CD4-positive, alpha-beta T cell treated with Interferon alpha-2 for 1 hour (primary cell): ENCODE results near the gene SOX12.
A peak's percentile ranks its signal among the peaks of the same experiment; 100 is the strongest.
"Not testable (repeated sequence)": the region's sequence is repeated elsewhere in the genome, so short reads cannot be mapped to it uniquely, and the experiment has no call there.

Experiments
- DNase-seq, 2 donors: peaks; one replicate each; pipeline ENCODE4 v3.0.0-alpha.2; 2020 to 2022

The SOX12 gene

DNA sequence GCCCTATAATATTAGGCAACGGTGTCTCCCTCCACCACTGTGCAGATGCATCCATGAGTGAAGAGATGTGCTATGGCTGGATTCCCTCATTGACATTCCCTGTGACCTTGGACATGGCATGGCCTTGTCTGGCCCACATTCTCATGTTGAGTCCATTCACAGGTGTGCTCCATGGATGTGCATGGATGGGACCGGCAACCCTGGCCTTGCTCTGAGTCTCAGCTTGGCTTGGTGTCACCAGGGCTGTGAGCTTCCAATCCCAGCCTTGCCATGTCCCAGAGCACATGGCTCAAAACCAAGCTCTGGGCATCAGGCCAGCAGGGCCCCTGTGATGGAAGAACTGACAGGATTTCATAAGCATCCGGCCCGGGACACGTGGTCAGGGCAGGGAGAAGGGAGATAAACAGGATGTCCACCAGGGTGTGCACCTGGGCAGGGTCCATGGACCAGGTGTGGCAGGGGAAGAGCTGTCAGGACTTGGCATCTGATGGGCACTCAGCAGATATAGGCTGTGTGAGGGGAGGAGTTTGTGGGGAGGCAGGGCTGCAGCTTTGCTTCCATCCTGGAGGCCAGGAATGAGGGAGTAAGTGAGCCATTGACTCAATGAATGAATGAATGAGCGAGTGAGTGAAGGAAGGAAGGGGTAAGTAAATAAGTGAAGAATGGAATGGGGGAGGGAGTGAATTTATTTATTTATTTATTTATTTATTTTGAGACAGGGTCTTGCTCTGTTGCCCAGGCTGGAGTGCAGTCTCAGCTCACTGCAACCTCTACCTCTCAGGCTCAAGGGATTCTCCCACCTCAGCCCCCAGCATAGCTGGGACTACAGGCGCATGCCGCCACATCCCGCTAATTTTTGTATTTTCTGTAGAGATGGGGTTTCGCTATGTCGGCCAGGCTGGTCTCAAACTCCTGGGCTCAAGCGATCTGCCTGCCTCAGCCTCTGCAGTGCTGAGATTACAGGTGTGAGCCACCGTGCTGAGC, 37.2 kb downstream of the SOX12 start:
- peak; percentile 30 to 38 for DNase-seq

DNA sequence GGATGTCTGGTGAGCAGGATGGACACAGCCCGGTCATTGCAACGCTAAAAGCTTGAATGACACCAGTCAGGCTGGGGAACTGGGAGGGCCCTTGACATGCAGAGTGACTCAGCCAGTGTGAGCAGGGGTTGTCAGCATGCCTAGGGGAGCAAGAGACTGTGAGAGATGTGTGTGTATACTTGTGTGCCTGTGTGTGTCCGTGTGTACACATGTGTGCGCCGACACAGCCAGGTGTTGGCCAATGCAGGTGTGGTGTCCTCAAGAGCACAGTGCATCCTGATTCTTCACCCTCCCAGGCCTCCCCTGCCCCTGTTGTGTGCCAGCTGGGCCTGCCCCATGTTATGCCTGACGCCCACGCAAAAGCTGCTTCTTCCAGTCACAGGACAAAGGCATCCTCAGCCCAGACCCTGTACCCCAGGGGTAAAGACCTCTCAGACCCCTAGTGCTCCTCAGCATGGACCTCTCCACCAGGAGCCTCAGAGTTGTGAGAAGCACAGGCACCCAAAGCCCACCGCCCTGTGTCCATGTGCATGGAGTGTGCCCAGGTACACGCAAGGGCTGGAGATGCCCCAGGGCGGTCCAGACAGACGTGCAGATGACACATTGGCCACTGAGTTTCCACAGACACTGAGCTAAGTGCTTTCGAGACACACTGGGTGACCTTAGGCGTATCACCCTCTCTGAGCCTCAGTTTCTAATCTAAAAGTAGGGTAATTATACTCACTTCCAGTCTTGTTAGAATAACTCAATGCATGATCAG, 38.1 kb downstream of the SOX12 start:
- no peak for DNase-seq

DNA sequence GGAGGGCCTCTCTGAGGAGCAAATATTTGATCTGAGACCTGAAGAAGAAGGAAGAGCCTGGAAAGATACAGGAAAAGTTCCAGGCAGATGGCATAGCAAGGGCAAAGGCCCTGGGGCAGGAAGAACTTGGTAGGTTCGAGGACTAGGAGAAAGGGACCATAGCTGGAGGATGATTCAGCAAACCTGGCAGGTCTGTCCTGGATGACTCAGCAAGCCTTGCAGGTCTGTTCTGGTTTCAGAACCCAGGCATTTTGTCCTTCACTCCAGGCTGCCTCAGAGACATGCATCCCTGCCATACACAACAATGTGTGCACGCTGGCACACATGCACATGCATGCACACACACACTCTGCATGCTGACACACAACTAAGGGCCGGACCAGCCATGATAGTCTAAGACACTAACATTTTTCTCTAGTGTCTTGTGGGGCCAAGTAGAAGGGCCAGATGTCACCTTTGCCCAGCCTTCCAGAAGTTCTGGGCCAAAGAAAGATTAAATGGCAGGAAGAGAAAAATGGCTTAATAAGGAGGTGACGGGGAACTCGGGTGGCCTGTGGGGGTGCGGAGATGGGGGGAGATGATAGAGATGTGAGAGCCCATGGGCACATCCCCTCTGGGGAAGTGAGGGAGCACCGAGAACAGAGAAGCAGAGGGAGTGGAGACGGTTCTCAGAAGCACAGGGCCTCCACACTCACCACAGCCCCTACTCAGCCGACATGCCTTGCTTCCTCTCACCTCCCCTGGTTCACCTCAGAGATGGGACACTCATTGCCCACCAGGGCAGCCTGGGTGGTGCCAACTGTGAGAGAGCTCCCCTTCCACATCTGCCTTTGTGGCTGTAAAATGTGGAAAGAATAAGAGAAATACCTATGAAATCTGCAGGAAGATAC, 39.8 kb downstream of the SOX12 start:
- no peak for DNase-seq

DNA sequence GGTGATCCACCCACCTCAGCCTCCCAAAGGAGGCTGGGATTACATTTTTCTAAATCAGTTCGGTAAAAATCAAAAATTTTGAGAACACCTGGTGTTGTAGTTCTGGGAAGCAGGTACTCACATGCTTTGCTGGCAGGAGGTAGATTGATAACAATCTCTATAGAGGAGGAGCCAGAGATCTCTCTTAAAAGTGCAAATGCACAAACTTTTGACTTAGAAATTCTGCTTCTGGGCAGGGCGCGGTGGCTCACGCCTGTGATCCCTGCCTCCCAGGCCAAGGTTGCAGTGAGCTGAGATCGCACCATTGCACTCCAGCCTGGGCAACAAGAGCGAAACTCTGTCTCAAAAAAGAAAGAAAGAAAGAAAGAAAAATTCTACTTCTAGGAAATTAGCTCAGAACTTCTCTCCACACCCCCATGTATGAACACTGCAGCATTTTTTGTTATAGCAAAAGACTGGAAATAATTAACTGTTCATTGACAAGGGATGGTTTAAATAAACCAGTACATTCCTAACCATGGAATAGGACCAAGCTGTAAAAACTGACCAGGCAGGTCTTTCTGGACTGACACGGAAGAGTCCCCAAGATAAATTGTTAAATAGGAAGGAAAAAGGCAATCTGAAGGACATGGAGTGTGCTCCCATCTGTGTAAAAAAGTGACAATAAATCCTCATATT, 40.8 kb downstream of the SOX12 start:
- peak in 1 of 2 donors; percentile 45 for DNase-seq

DNA sequence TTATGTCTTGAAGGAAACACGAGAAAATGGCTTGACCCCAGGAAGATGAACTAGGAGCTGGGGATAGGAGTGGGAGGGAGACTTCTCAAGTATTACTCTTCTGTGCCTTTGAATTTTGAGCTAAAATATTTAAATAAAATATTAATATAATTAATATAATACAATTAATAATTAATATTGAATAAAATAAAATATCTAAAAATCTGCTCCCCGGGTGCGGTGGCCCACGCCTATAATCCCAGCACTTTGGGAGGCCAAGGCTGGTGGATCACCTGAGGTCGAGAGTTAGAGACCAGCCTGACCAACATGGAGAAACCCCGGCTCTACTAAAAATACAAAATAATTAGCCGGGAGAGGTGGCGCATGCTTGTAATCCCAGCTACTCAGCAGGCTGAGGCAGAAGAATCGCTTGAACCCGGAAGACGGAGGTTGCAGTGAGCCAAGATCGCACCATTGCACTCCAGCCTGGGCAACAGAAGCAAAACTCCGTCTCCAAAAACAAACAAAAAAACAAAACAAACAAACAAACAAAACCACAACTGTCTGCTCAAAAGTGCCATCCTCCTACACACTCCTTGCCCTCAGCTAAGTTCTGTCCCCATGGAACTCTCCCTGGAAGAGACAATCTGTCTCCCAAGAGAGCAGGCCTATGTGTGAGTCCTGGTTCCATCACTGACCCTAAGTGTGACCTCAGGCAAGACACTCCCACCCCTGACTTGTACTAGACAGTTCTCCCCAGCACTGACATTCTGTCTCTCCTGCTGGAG, 41.5 kb downstream of the SOX12 start:
- DNase-seq = no peak

DNA sequence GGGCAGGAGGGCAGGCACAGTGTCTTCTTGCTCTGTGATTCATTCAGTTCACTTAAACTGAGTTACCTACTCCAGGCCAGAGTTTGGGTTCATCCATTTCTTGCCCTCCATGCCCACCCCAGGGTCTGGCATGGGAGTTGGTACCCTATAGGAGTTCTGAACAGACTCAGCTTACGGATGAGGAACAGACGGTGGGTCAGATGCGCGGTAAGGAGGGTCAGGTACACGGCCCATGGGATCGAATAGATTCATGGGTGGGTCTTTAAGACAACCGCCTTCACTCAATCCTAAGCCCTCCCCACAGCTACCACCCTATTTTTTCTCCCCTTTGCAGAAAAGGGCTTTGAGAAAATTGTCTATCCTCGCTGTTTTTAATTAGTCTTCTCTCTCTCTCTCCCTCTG, 42.1 kb downstream of the SOX12 start:
- DNase-seq = no peak

DNA sequence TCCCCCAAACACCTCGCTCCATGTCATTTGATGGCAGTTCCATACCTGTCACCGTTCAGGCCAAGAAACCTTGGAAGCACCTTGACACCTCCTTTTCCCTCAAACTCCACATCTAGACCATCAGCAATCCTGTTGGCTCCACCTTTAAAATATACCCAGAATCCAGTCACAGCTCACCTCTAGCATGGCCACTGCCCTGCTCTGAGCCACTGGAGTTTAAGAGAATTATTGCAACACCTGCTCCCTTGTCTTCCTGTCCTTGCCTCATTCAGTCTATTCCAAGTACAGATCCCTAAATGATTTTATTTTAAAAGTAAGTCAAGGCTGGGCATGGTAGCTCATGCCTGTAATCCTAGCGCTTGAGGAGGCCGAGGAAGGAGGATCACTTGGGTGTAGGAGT, 43.6 kb downstream of the SOX12 start:
- no peak for DNase-seq

DNA sequence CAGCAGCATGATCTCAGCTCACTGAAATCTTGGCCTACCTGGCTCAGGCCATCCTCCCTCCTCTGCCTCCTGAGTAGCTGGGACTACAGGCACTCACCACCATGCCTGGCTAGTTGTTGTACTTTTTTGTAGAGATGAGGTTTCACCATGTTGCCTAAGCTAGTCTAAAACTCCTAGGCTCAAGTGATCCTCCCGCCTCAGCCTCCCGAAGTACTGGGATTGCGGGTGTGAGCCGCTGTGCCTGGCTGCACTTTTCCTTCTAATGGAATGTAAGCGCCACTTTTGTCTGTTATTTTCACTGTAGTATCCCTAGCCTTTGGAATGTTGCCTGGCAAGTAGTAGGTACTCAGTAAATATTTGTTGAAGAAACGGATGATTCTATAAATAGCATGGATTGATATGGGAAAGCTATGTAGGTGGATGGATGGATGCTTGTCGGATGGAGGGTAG, 44.8 kb downstream of the SOX12 start:
- no peak for DNase-seq

DNA sequence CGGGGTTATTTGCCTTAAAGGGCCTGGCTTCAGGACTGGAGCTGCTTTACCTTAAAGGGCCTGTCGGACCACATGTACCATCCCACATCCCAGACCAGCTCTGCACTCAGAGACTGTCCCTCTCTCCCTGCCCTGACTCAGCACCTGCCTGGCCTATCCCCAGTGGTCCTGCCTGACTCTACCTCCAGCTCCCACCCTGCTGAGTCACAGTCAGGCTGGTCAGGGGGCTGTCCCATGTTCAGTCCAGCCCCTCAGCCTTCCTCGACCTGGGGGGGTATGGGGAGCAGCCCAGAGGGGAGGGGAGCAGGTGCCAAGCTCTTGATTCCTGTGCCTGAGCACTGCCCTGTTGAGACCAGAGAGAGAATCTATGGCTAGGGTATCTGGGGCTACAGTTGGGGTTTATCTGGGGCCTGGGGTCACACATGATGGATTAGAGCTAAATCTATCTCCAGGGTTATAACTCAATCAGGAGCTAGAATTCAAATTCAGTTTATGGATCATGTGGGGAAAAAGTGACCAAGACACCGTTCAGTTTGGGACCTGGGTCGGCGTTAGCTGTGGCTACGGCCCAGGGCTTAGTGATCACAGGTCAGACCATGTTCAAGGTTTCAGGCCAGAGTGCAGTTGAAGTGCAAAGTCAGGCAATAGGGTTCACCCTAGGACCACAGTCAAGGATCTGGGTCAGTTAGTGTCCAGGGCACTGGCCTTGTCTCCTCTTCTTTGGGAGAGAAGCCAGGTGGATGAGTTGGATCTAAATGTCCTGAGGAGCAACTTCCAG, 45.8 kb downstream of the SOX12 start:
- no peak for DNase-seq

DNA sequence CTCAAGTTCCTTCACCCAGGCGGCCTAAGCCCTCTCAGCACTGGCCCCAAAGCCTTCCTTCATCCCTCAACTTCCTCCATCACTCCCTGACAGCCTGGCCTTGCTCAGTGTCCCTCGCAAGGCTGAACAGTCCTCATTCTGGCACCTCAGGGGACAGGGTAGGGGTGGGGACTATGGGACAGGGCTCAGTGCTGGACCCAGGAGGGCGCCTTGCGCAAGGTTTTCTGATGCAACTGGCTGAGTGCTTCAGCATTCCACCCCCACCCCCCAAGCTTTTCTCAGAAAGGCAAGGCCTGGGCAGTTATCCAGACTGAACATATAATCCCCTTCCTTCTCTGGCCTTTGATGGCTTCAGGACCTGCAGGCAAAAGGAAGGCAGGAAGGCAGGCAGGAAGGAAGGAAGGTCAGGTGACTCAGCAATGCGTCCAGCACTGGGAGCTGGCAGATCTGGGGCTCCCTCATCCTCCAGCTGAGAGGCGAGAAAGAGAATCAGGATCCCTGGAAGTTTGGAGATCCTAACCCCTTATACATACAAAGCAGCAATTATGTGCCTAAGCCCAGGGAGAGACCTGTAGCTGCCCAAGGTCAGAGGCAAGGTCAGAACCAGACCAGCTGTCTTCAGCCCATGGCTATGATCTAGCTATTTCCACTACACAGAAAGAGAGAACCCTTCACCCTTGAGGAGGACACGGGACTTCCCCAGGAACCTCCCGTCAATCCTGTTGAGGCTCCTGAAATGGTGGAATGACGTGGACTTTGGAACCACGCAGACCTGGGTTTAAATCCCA, 46.6 kb downstream of the SOX12 start:
- peak in 1 of 2 donors; percentile 63 for DNase-seq

DNA sequence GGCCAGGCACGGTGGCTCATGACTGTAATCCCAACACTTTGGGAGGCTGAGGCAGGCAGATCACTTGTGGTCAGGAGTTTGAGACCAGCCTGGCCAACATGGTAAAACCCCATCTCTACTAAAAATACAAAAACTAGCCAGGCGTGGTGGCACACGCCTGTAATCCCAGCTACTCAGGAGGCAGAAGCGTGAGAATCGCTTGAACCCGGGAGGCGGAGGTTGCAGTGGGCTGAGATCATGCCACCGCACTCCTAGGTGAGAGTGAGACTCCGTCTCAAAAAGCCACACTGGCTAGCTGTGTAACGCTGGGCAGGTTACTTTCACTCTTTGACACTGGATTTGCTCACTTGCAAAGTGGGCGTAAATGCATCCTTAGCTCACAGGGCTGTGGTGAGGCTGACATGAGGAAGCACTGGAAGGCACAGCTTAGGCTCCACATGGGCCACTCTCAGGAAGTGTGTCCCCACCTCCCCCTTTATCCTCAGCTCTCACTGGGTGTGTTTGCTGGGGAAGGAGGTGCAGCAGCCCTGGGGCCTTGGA, 47.3 kb downstream of the SOX12 start:
- not testable (repeated sequence) for DNase-seq

DNA sequence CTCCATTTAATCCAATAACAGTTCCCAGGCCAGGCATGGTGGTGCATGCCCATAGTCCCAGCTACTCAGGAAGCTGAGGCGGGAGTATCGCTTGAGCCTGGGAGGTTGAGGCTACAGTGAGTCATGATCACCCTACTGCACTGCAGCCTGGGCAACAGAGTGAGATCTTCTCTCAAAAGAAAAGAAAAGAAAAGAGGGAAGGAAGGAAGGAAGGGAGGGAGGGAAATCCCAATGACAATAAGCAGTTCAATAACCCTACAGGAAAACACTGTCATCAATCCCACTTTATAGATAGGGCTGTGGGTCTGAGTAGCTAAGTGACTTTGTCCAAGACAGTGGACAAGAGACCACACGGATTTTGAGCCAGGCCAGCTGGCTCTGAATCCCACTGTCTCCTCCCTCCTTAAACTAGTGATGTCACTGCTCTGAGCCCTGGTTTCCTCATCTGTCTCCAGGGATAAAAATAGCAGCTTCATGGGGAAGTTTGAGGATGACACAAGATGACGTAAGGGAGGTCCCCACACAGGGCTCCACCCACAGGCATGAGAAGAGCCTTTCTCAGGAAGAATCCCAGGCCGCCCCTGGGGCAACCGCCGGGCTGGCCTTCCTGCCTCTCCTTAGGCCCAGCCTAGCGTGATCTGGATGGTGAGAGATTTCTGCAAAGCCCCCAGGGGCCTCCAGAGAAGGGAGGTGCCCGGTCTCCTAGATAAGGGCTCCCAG, 48.0 kb downstream of the SOX12 start:
- peak in 1 of 2 donors; percentile 66 for DNase-seq

DNA sequence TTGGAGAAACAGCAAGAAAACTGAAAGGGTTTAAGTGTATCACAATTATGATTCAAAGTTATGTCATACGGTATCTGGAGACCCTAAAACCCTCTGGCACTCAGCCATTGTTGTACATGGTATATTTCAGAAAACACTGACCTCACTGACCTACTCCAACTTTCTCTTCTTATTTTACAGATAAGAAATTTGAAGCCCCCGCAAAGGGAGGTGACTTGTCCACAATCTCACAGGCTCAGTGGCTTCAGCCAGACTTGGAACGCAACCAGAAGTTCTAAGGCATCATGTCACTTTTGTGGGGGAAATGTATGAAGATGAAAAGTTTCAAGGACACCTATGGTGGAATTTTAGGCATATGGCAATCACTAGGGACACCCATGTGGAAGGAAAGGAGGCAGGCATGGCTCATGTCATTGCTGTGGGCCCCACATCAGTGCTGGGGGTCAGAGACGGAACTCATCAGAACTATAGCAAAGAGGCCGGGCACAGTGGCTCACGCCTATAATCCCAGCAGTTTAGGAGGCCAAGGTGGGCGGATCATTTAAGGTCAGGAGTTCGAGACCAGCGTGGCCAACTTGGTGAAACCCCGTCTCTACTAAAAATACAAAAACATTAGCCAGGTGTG, 50.0 kb downstream of the SOX12 start:
- no peak for DNase-seq

DNA sequence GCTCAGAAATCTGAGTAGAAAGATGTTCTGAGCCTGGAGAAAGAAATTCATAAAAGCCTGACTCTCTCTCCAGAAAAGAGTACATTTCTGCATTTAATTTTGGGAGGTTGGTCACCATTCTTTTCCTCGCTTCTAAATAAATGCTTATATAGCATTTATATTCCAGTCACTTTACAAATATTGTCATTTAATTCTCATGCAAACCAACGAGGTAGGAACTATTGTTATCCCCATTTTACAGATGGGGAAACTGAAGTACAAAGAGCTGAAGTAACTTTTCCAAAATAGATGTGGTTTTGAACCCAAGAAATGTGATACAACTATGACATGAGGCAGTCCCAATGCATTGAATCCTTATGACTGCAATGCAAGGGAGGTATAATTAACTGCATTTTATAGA, 50.7 kb downstream of the SOX12 start:
- no peak for DNase-seq

DNA sequence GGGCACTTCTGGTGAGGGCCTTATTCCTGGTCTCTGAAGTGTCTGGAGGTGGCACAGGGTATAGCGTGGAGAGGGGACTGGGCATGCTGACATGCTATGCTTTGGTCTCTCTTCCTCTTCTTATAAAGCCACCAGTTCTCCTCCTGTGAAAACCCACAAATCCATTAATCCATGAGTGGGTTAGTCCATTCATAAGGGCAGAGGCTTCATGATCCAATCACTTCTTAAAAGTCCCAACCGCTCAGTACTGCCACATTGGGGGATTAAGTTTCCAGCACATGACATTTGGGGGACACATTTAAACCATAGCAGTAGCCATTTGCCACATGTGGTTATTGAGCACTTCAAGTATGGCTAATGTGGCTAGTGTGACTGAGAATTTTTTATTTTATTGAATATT, 51.4 kb downstream of the SOX12 start:
- no peak for DNase-seq

DNA sequence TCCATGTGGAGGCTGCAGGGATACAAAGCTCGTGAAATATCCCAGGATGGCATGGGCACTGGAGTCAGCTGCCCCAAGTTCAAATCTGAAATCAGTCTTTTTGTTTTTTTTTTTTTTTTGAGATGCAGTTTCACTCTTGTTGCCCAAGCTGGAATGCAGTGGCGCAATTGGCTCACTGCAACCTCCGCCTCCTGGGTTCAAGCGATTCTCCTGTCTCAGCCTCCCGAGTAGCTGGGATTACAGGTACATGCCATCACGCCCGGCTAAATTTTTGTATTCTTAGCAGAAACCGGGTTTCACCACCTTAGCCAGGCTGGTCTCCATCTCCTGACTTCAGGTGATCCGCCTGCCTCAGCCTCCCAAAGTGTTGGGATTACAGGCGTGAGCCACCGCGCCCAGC, 52.2 kb downstream of the SOX12 start:
- not testable (repeated sequence) for DNase-seq

DNA sequence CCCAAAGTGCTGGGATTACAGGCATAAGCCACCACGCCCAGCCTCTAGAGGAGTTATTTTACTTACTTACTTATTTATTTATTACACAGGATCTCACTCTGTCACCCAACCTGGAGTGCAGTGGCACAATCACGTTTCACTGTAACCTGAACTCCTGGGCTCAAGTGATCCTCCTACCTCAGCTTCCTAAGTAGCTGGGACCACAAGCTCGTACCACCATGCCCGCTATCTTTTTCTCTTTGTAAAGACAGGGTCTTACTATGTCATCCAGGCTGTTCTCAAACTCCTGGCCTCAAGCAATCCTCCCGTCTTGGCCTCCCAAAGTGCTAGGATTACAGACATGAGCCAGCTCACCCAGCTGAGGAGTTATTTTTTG, 53.6 kb downstream of the SOX12 start:
- no peak for DNase-seq
